GM21619 (cell line): ENCODE measurements around the gene STARD5.

Source experiments
- ATAC-seq: cut with Tn5 transposase; IDR thresholded peaks from one replicate; pipeline ENCODE4 v1.9.1; 2021; ENCODE audit not compliant: unreplicated experiment

Gene STARD5

DNA sequence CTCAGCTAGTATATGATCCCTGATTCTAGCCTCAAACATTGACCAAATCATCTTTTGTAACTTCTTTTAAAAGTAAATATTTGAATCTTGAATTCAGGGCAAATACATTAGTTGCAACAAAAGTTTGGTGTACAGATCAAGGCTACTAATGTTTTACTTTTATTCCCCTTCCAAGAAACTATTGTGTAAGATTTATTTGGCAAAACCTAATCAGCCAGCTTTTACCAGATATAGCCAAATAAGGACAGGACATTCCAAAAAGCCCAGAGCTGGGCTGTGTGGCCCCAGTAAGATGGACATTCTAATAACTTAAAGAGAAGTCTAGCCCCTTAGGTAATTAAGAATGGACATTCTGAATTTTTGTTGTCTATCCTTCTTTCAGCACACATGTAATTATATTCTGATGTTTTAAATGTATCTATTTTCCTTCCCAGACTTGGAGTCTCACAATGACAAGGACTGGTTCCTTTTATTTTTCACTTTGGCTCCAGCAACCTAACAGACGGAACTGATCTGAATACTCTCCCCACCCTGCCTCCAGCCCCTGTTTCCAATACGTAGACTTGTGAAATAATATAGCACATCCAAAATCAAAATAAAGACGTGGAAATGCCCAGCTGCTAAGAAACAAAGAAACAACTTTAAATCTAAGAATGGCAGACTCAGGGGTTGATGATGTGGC lies 48.1 kb downstream of the STARD5 start:
- ATAC-seq, result no peak

- peak; percentile 86 for ATAC-seq
These were observed 48.8 kb downstream of the STARD5 start for GRCh38 chr15:81274931-81275707.

DNA sequence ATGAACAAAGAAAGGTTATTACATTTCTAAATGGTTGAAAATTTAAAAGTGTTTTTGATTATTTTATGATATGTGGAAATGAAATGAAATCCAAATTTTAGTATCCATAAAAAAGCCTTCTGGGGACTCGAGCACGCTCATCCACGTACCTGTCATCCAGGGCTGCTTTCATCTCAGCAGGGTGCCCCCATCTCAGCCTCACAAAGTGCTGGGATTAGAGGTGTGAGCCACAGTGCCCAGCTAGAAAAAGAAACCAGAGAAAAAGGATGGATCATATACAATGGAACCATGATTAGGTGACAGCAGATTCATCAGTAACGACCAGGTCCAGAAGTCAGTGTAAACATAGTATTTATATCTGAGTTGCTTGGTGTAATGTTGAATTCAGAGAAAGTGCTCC lies 49.7 kb downstream of the STARD5 start:
- ATAC-seq, result no peak

DNA sequence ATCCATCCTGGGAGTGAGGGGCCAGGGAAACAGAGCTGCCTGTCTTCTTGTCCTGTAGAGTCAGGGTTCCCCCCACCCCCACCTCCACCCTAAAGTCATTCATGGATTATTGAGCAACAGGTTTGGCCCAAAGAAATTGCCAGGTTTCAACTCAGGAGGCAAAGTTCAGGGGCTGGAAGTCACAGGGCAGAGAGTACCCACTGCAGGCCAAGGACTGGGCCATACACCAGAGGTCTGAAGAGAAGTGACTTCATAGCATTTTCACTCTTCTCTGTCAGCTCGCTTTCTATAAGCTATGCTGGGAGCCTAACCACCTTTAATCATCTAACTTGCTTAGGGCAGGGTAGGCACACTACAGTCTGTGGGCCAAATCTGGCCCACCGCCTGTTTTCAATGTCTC lies 50.1 kb downstream of the STARD5 start:
- ATAC-seq, result no peak

DNA sequence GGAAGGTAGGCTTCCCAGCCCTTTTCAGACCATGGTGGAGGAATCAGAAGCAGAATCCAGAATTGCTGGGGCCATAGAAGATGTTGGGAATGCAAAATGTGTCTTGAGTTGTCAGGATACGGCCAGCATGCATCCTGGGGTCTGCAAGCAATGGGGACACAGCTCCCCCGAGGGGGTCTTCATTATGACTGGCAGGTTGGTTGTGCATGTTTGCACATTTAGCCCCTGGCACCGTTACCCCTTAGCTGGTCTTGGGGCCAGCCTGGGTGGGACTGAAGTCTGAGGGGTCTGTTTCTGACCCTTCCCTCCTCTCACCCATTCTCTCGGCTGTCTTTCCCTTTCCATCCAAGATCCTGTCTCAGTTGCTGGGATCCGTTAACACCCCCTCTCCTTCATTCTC lies 50.7 kb downstream of the STARD5 start:
- ATAC-seq, result no peak

GRCh38 chr15:81271761-81272644 lies 51.9 kb downstream of the STARD5 start:
- no peak for ATAC-seq

- ATAC-seq, result no peak
These were observed 53.0 kb downstream of the STARD5 start for GRCh38 chr15:81270781-81271491.

DNA sequence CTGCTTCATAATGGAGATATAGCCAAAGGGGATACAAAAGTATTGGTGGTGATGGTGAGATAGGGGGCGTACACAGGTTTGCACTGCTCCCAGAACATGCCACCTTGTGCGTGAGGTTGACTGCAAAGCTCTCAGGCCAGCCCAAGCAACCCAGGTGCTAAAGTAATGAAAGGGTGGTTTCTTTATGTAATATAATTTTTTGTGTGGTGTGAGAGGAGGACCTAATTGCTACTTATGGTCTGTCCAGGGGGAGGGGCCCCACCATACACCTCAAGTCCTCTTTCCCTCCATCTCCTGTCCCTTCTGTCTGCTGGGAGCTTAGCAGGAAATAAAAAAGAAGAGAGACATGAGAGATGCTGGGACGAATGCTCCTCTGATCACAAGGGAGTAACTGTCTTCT lies 53.8 kb downstream of the STARD5 start:
- no peak for ATAC-seq

- ATAC-seq, result no peak
These were observed 54.9 kb downstream of the STARD5 start for GRCh38 chr15:81268881-81269601.

DNA sequence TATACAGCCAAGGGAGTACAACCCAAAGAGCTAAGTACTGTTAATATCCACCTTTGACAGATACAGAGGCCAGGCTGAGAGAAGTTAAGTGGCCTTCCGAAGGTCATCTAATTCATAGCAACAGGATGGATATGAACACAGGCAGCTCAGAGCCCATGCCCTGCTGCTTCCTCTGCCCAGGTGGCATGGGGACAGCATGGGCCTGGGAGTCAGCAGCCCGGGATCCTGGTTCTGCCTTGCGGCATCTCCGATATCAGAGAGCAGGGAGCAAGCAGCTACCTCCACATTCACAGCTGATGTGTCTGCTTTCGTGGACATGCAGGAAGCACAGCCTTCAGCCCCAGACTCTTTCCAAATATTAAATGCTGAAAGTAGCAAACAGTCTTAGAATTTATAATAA lies 55.6 kb downstream of the STARD5 start:
- ATAC-seq, result no peak

- peak; percentile 82 for ATAC-seq
These were observed 57.8 kb downstream of the STARD5 start for GRCh38 chr15:81265944-81266775.

- no peak for ATAC-seq
These were observed 58.5 kb downstream of the STARD5 start for GRCh38 chr15:81265256-81265943.

DNA sequence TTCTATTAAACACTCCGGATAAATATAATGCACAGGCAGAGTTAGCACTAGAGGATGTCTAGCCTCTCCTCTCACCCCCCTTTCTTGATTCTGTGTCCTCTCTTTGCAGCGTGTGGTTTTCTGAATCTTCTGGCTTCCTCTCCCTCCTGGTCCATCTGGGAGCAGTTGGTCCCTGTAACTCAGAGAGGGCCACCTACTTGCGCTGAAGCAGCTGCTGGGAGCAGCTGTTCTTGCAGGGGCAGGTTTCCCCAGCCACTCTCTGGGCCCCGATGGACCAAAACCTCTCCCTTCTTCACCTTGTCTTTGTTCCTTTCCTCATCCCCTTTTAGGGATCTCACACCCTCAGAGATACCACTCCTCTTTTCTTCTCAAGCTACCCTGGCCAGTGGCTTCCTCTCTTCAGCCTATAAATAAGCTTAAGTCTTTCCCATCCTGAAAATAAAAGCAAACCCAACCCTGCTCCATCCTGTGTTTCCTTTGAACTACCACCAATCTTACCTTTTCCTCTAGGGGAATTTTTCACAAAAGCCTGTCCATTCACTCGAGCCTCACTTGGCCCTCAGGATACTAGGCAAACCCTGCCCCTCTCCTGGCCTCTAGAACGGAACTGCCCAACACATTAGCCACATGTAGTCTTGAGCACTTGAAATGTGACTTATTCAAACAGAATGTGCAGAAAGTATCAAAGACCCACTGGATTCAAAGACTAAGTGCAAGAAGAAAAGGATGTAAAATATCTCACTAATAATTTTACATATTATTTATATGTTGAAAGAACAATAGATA lies 59.7 kb downstream of the STARD5 start:
- no peak for ATAC-seq

DNA sequence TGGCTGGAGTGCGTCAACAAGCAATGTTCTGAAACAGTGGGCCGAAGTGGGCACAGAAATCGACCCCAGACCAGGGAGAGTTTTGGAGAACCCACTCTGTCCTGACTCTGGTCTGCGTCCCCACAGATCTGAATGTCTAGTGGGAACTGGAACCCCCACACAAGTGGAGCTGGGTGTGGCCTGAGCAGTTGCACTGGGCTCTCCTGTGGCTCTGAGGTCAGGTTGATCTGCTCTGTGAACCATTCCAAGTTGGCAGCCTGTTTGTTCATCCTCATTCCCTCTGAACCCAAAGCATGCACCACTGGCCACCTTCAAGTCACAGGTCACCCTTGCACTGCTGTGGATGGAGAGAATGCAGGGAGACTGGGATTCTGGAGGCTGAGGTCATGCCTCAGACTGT lies 60.5 kb downstream of the STARD5 start:
- no peak for ATAC-seq

- no peak for ATAC-seq
These were observed 62.6 kb downstream of the STARD5 start for GRCh38 chr15:81261172-81261811.

DNA sequence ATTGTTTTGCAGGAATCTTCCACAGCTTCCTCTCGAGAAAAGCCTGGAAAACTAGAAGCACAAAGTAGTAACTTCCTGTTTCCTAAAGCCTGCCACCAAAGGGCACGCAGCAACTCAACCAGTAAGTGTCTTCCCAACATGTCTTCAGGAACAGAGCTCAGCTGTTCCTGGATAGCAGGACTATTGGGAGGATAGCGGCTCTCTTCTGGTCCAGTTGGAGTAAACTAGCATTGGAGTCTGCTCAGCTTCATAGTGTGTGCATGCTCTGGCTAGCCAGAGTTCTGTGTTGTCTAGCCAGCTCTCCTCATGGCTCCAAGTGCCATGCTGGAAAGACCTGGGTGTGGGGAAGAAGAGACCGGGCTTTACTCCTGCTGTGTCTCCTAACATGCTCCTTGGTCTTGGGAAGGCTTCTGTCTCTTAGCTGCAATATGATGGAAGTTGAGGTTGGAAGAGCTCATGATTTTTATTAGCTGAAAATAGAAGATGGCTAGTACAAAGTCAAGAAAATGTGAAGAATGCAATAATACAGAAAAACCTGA lies 64.1 kb downstream of the STARD5 start:
- ATAC-seq, result no peak
